Left colon (tissue), 2 donors: ENCODE results near the gene SPI1. TPM values are rescaled to one million over a fixed set of nuclear protein-coding genes. Genes with fewer than 3 reads are reported as not detected.
A peak's percentile ranks its signal among the peaks of the same experiment; 100 is the strongest.
"Not testable (repeated sequence)": the region's sequence is repeated elsewhere in the genome, so short reads cannot be mapped to it uniquely, and the experiment has no call there.

ENCODE experiments used
- ATAC-seq: fragments of 200-7000 bp; cut with Tn5 transposase; one replicate; pipeline ENCODE4 v1.9.1; 2020; ENCODE audit warnings: mild to moderate bottlenecking, moderate library complexity
- DNase-seq, 2 donors: peaks; one replicate each; pipeline ENCODE4 v3.0.0-alpha.2; 2020
- intact Hi-C, 2 donors: fragments of 100-400 bp; cut with DNase I in 1 of 2; cut with micrococcal nuclease in 1 of 2; formaldehyde crosslinking; loops; one replicate each; pipeline versions ENCODE4 v1.11.2 to v1.14.0; 2022; cut with DNase I, micrococcal nuclease
- total RNA-seq, 2 donors: library from RNA; stranded (reverse); fragmentation: NEBNext Ultra II Directional; extraction: Animal tissue kit (Norgen Biotek cat#: 25700); gene quantifications; one replicate each; pipeline ENCODE4 v1.2.1, GENCODE V29; 2021
- donor health status: DM: no; HTN: no; CAD: no.
- donor health status: DM: yes; HTN: yes; CAD: no.

The SPI1 gene
- total RNA-seq, 2 donors from 2014 or later = 5.0 to 15.8 TPM

DNA sequence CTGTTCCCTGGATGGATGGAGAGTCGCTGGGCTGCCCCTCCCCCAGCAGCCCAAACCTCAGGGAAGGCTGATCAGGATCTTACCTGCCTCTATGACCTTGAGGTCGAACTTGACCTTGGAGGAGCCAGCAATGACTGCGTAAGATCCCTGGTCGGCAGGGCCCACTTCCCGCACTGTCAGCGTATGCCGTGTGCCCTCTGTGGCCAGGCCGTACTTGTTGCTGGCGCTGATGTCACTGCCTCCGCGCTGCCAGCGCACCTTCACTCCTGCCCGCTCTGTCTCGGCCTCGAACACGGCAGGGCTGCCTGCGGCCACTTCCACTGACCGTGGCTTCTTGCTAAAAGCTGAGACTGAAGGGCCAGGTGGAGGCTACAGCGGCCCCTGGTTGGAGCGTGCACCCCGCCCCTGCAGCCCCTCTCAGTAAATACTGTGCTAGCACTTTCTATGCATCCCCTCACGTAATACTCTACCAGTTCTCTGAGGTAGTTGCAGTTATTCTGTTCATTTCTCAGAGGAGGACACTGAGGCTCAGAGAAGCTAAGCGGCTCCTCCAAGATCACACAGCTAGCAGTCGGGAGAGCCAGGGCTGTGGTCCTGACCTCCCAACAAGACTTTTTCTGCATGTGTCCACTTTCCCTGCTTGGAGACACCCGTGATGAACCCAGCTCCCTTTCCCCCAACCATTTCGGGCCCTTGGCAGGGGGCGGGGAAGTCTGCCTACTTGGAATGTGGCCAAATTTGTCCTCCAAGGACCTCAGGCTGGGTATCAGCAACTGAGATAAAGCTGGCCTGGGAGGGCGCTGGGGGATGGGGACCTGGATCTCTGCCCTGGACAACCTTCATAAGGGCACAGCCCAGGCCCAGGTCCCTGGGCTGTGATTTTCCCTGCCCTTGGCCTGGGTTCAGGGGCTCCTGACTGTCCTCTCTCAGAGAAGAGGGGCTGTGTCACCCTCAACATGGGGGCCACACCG, 26.9 kb downstream of the SPI1 start:
- DNase-seq (no peak), ATAC-seq (no peak)
- intact Hi-C loops = no loop called here

DNA sequence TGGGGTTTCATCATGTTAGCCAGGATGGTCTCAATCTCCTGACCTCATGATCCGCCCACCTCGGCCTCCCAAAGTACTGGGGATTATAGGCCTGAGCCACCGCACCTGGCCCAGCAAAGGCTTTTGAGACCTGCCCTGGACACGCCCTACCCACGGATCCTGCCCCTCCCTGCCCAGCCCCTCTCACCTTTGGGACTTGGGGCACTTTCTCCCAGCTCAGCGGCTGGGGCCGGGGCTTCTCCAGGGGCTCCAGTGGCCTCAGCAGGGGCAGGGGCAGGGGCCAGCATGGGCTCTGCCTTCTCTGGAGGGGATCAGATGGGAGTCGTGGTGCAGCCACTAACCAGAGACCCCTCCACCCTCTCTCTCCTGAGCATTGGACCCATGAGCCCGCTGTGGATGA, 28.0 kb downstream of the SPI1 start:
- ATAC-seq (no peak), DNase-seq (no peak)
- intact Hi-C loops = no loop called here

DNA sequence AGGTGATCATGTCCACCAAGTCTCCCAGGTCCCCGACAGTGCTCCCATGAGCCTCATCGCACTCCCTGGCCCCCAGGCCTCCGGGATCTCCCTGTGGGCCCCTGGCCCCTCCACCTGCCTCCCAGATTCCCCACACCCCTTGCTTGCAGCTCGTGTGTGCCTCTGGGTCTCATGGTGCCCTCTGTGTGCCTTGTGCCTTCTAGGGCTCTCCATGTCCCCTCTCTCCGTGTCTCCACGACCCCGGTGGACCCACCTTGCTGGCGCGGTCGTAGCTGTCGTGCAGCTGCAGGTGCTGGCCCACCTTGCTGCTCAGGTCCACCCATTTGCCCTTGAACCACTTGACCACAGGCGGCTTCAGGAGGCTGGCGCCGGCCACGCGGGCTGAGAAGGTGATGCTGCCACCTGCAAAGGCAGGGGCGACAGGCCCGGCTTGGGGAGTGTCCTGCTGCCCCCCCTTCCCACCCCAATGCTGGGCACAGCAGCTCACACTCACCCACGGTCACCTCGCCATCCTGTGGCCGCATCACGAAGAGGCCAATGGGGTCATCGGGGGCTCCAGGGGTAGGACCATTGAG, 28.7 kb downstream of the SPI1 start:
- intact Hi-C loops = no loop called here
- no peak for ATAC-seq
- DNase-seq = no peak

DNA sequence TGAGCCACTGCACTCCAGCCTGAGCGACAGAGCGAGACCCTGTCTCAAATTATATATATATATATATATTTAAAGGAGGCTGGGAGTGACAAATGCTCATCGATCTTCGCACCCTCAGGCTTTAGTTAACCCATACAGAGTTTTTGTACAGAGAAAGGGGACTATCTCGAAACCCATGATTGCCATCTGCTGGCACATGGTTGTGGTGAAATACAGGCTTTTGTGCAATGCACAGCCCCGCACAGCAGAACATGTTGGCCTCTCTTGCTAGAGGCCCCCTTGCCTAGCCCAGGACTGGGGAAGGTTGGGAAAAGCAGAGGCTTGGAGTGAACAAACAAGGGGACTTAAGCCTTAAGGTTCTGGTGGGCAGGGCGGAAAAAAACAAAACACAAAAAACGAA, 29.5 kb downstream of the SPI1 start:
- intact Hi-C loops = no loop called here
- DNase-seq = no peak
- ATAC-seq = peak; percentile 45

DNA sequence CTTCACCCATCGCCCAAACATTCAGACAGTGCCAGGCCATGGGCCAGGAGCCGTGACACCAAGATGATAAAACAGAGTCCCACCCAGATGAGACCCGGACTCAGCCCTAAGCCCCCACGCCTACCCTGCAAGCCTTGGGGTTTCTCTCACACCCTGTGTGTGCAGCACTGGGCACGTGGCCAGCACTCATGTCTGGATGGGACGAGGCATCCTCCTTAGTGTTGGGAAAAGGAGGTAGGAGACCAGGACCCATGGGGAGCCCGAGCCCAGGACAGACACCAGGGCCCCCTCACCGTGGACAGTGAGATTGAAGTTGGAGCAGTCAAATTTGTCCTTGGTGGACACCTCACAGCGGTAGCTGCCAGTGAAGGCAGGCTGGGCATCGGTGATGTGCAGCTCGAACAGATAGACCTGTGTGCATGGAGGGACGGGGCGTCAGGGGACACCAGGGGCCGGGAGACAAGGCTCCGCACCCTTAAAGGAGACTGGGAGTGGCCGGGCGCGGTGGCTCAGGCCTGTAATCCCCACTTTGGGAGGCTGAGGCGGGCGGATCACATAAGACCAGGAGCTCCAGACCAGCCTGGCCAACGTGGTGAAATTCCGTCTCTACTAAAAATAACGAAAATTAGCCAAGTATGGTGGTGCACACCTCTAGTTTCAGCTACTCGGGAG, 30.1 kb downstream of the SPI1 start:
- intact Hi-C loops = no loop called here
- no peak for ATAC-seq
- no peak for DNase-seq

DNA sequence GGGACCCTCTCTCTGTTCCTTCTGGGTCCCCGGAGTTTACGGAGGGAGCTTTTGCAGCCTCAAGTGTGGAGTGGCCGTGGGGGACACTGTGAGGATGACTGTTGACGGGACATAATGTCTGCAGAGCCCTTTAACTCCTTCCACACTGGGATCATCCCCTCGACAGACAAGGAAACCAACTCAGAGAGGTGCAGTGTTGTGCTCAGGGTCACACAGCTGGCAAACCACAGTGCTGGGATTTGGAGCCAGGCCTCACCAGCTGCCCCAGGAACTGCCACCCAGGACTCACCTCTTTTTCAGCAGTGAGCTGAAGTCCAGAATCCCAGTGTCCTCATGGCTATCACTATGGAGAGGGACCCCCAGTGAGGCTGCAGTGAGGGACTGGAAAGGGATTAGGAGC, 31.2 kb downstream of the SPI1 start:
- intact Hi-C loops = no loop called here
- DNase-seq = no peak
- no peak for ATAC-seq

DNA sequence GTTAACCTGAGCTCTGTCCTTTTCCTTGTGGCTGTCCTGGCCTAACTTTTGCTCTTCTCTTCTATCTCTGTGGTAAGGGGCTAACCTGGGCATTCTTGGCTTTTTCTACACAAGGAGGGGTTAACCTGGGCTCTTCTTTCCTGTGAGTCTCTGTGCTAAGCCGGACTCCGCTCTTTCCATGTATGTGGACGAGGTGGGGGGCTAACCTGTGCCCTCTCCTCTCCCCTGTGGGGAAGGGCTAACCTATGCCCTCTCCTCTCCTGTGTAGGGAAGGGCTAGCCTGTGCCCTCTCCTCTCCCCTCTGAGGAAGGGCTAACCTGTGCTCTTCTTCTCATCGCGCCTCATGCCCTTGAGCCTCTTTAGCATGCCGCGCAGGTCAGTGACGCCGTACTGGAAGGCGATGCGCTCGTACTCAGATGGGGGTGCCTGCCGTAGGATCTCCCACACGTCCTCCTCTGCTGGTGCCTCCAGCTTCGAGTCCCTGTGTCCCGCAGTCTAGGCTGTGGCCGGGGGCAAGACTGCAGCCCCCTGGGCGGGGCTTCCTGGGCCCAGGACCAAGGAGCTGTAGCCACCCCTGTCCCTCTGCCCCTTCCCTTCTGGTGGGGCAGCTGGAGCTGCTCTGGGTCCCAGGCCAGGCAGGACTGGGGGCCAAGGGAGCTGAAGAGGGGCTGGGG, 32.3 kb downstream of the SPI1 start:
- intact Hi-C loops = no loop called here
- no peak for DNase-seq
- ATAC-seq = no peak

DNA sequence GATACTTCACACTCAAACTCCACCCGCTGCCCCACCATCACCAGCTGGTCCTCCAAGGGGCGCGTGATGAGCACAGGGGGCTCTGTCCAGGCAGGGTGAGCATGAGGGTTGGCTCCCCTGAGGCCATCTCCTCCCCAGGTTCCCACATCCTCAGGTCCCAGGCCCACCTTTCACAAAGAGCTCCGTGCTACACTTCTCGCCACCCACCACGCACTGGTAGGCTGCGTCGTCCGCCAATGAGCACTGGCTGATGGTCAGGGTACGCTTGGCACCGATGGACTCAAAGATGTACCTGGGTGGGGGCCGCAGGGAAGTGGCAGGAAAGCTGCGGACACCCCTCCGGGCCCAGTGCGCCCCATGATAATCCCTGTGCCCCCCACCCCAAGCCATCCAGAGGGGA, 35.5 kb downstream of the SPI1 start:
- DNase-seq = no peak
- intact Hi-C loops = no loop called here
- ATAC-seq = no peak

DNA sequence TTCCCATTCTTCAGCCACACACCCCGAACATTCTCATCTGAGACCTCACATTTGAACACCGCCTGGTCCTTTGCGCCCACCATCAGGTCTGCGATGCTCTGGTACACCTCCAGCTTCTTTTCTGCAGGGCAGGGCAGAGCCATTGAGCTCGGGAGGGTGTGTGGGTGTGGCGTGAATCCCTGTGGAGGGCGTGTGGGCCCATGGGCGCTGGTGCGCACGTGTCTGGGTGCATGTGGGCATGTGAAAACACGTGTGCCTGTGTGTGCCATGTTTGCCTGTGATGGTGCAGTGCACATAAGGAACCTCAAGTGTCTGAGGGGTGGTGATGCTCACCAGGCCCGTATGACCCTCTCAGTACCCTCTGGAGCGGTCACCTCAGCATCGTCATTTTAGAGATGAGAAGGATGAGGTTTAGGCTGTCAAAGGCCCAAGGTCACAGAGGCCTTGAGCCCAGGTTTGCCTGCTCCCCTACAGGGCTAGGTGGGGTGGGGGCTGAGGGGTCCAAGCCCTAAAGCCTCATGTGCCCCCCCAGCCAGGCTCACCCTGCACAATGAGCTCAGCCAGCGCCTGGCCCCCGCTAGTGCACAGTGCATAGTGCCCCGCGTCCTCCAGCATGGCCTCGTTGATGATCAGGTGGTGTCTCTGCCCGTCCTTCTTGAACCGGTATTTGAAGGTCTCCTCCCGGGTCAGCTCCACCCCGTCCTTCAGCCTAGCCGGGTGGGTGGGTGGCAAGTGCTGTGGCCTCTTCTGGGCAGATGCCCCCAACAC, 36.1 kb downstream of the SPI1 start:
- intact Hi-C loops = no loop called here
- ATAC-seq = no peak
- DNase-seq = no peak

DNA sequence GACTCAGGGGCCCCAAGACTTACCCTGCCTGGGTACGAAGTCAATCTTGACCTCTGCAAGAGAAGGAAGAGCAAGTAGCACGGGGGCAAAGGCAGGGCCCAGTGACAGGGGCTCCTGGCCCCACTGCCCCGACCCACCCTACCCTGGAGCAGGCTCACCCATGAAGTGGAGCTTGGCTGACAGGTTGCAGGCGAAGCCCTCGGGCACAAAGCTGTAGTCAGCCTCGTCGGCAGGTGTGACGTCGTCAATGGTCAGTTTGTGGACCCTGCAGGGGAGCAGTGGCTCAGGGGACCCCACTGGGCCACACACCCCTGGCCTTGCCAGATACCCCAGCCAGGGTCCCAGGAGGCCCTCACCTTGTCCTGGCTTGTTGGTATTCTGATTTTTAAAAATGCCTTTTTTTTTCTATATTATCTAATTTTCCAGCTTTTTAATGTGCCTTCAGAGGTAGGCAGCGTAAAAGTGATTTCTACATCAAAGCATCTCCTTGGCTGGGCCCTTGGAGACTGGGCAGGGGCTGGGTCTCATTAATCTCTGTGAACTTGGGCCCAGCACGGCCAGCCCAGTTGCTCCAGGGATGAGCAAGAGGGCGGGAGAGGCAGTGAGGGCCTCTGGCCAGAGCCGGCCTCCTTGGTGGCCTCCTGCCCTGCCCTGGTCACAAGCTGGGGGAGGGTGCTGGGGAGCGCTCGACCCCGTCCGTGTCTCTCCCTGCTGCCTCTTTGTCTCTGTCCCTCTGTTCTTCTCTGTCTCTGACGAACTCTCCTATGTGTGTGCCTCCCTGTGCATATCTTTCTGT, 37.2 kb downstream of the SPI1 start:
- DNase-seq = no peak
- ATAC-seq = no peak
- intact Hi-C loops = no loop called here

DNA sequence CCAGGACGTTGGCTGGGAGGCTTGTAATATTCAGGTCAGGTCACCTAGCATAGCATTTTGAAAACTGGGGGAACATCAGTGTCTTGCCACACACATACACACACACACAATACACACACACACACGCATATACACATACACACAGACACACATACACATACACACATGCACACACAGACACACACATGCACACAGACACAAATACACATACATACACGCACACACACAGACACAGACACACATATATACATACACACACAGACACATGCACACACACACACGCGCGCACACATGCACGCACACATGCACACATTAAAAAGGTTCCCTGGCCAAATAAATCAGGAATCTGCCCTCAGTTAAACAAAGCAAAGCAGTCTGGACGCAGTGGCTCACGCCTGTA, 38.3 kb downstream of the SPI1 start:
- intact Hi-C loops = no loop called here
- no peak for DNase-seq
- ATAC-seq = no peak

DNA sequence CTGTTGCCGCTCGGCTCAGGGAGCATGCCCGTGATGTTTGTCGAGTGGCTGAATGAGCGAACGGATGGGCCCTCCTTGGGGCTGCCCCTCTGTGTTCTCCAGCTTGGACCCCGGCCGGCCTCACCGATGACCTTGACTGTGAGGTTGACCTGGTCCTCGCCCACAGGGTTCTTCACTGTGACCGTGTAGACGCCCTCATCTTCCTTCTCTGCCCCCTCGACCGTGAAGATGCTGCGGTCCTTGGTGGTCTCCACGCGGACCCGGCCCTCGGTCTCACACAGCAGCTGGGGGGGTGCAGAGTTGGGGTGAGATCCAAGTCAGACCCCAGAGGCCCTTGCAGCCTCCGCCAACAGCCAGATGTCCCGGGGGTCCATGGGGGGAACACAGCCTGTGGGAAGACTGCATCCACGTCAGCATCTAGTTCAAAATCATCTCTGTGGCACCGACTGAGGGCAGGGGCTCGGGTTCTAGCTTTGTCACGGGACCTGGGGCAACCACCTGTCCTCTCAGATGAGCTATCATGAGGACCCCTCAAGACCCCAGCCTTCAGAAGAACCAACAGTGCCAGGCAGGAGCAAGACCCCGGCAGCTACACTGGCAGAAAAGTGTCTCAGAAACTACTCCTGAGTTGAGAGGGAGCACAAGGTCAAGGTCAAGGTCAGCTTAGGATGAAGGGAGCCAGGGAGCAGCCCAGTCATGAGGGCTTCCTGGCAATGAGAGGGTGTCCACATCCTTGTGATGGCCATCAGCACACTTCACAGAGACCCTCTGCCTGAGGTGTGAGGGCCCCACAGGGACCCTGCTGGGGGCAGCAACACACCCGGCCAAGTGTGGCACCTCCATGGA, 39.7 kb downstream of the SPI1 start:
- intact Hi-C loops = no loop called here
- DNase-seq (no peak), ATAC-seq (no peak)

DNA sequence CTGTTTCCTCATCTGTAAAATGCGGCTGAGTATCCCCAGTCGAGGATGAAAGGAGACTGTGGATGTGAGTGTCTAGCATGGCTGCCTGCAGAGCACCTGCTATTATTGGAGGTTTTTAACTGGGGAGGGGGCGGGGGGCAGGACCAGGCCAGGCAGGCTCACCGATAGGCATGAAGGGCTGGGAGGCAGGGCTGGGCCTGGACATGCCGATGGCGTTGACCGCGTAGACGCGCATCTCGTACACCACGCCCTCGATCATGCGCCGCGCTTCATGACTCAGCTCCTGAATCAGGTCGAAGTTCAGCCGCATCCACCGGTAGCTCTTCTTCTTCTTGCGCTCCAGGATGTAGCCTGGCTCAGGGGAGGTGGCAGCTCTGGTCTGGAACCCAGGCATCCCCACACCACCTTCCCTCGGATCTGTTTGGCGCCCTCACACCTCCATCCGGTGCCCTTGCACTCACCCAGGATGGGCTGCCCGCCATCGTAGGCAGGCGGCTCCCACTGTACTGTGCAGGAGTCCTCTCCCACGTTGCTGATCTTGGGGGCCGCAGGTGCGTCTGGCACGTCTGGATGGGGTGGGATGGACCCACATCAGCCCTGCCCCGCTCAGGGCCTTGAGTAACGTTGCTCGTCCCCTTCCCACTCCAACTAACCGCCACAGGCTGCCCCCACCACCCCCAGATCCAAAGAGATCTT, 41.0 kb downstream of the SPI1 start:
- intact Hi-C loops = no loop called here
- no peak for DNase-seq
- peak; percentile 18 for ATAC-seq

DNA sequence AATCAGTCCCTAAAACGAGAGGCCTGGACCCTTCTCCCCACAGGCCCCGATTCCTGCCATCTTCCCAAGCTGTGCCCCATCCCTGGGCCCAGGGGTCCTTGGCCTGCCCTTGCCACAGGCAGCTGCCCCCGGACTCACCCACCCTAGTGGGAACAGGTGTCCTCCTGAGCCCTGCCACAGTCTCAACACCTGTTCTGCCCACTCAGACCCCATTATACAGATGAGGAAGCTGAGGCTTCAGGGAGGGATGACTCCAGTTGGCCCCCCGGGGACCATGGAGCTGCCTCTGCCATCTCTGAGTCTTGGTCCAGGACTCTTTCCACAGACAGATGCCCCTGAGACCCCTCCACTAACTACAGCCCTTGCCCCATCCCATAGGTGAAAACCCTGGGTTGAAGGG, 41.8 kb downstream of the SPI1 start:
- intact Hi-C loops = no loop called here
- DNase-seq = no peak
- no peak for ATAC-seq

DNA sequence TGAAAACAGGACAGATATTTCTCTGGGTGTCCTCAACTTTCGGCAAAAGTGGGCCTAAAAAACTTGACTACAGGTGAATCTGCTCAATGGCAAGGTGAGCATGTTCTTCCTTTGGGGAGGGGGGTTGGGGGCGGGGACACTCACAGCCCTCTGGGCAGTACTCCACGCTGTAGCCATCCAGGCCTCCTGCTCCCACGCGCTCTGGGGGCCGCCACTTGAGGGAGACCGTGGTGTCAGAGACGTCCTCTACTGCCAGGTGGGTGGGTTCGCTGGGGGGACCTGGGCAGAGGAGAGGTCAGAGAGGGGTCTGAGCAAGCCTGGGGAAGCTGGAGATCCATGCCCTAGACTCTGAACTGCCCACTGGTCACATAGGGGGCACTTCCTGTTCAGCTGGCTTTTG, 42.6 kb downstream of the SPI1 start:
- intact Hi-C loops = no loop called here

DNA sequence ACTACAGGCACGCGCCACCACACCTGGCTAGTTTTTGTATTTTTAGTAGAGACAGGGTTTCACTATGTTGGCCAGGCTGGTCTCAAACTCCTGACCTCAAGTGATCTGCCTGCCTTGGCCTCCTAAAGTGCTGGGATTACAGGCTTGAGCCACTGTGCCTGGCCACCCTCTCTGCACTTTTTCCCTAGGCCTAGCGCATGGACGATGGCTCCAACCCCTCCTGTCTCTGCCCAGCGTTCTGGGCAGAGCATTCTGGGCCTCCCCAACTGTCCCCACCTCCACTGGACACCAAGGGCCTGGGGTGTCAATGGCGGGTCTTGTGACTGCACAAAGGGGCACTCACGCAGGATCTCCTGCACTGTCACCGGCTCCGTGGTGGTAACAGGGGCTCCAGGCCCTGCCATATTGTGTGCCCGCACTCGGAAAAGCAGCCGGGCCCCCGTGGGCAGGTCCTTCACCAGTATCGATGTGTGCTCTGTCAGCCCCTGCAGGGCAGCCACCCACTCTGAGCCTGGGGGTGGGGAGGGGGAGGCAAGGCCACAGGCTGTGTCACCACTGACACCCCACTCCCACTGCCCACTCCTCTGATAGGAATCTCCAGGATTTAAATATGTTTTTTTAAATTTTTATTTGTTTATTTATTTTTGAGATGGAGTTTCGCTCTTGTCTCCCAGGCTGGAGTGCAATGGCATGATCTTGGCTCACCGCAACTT, 43.5 kb downstream of the SPI1 start:
- ATAC-seq, DNase-seq, intact Hi-C loops: not testable (repeated sequence)

More for the DNA sequence above, 42.6 kb downstream of the SPI1 start:
- ATAC-seq (no peak), DNase-seq (no peak)
